Fibroblast of peridontal ligament (primary cell): ENCODE results near the gene UBE3C.
"Not testable (repeated sequence)": the region's sequence is repeated elsewhere in the genome, so short reads cannot be mapped to it uniquely, and the experiment has no call there.

ENCODE experiments used
- DNase-seq: peaks from one replicate; pipeline ENCODE4 v3.0.0-alpha.2; 2010; ENCODE audit errors: extremely low read depth

UBE3C gene

GRCh38 chr7:157130849-157131248, 7.9 kb upstream of the UBE3C start:
- not testable (repeated sequence) for DNase-seq

- DNase-seq = no peak
These were observed 5.9 kb upstream of the UBE3C start for GRCh38 chr7:157132796-157133195.

- DNase-seq = no peak
These were observed 5.4 kb upstream of the UBE3C start for GRCh38 chr7:157133304-157133703.

GRCh38 chr7:157136372-157136771, 2.4 kb upstream of the UBE3C start:
- peak; percentile 79 for DNase-seq

GRCh38 chr7:157138101-157138423, 664 bp upstream of the UBE3C start:
- no peak for DNase-seq

- DNase-seq = peak; percentile 19
These were observed 534 bp downstream of the UBE3C start for GRCh38 chr7:157139111-157139809.

- peak; percentile 16 for DNase-seq
These were observed 1.2 kb downstream of the UBE3C start for GRCh38 chr7:157139810-157140510.

- DNase-seq = no peak
These were observed 1.8 kb downstream of the UBE3C start for GRCh38 chr7:157140511-157140905.

- DNase-seq = no peak
These were observed 2.9 kb downstream of the UBE3C start for GRCh38 chr7:157141525-157142060.

GRCh38 chr7:157143788-157144187, 5.1 kb downstream of the UBE3C start:
- no peak for DNase-seq

GRCh38 chr7:157149317-157149716, 10.6 kb downstream of the UBE3C start:
- no peak for DNase-seq

GRCh38 chr7:157150882-157151281, 12.2 kb downstream of the UBE3C start:
- peak; percentile 65 for DNase-seq

- DNase-seq = no peak
These were observed 13.1 kb downstream of the UBE3C start for GRCh38 chr7:157151626-157152339.

GRCh38 chr7:157152391-157152937, 13.7 kb downstream of the UBE3C start:
- no peak for DNase-seq

- DNase-seq = no peak
These were observed 14.5 kb downstream of the UBE3C start for GRCh38 chr7:157153260-157153659.

GRCh38 chr7:157155959-157156358, 17.2 kb downstream of the UBE3C start:
- DNase-seq = no peak

GRCh38 chr7:157158400-157158799, 19.7 kb downstream of the UBE3C start:
- DNase-seq = no peak

GRCh38 chr7:157159537-157159936, 20.8 kb downstream of the UBE3C start:
- not testable (repeated sequence) for DNase-seq

- no peak for DNase-seq
These were observed 21.7 kb downstream of the UBE3C start for GRCh38 chr7:157160433-157160832.

- no peak for DNase-seq
These were observed 27.3 kb downstream of the UBE3C start for GRCh38 chr7:157165987-157166386.

- DNase-seq = no peak
These were observed 29.8 kb downstream of the UBE3C start for GRCh38 chr7:157168571-157168970.

GRCh38 chr7:157176771-157177170, 38.0 kb downstream of the UBE3C start:
- DNase-seq = no peak
